ENCODE measurements around the gene ZG16. TPM values are rescaled to one million over a fixed set of nuclear protein-coding genes. Genes with fewer than 3 reads are reported as not detected.
"Not testable (repeated sequence)": the region's sequence is repeated elsewhere in the genome, so short reads cannot be mapped to it uniquely, and the experiment has no call there.

Gene ZG16
- total RNA-seq, 1 donor from 2014 or later = not detected

- H3K9me3 Mint-ChIP-seq = no peaks in the 10 kb centered on the region
- intact Hi-C loops (cut with micrococcal nuclease) = no loop called here
- H3K27ac Mint-ChIP-seq = no peak overlapping the region
- DNase-seq (no peak), ATAC-seq (ENCODE audit: low read depth) (no peak)
- no peak overlapping the region for H3K4me3 Mint-ChIP-seq
- no peak for TF ChIP-seq CTCF (IDR thresholded peaks at IDR 0.05)
- no peaks in the 10 kb centered on the region for H3K4me1 Mint-ChIP-seq
- no peaks in the 10 kb centered on the region for H3K36me3 Mint-ChIP-seq (ENCODE audit: low read depth)
- ChIA-PET CTCF (no interaction called here), POLR2A (no interaction called here)
- H3K27me3 Mint-ChIP-seq = no peaks in the 10 kb centered on the region
Observed at GRCh38 chr16:29769507-29769906, 8.5 kb upstream of the ZG16 start.

- no peaks in the 10 kb centered on the region for H3K9me3 Mint-ChIP-seq
- TF ChIP-seq CTCF (IDR thresholded peaks at IDR 0.05) = no peak
- ATAC-seq (ENCODE audit: low read depth) = no peak
- H3K4me1 Mint-ChIP-seq = no peaks in the 10 kb centered on the region
- intact Hi-C loops (cut with micrococcal nuclease) = no loop called here
- ChIA-PET CTCF (interaction anchor here (1.7 kb wide), 1 partner anchor 15 kb away, joined by 4 read pairs; no protein-coding TSS in a partner anchor), POLR2A (interaction anchor here (0.6 kb wide), 1 partner anchor 822 kb away, joined by 3 read pairs; no protein-coding TSS in a partner anchor)
- H3K27me3 Mint-ChIP-seq = no peaks in the 10 kb centered on the region
- no peak for DNase-seq
- H3K27ac Mint-ChIP-seq = no peak overlapping the region
- H3K36me3 Mint-ChIP-seq (ENCODE audit: low read depth) = no peaks in the 10 kb centered on the region
- no peak overlapping the region for H3K4me3 Mint-ChIP-seq
Observed at GRCh38 chr16:29770250-29770929, 7.7 kb upstream of the ZG16 start.

GRCh38 chr16:29772330-29772729 is 5.7 kb upstream of the ZG16 start:
- intact Hi-C loops (cut with micrococcal nuclease); H3K36me3 Mint-ChIP-seq (ENCODE audit: low read depth); H3K4me1 Mint-ChIP-seq; H3K9me3 Mint-ChIP-seq; H3K27ac Mint-ChIP-seq; ATAC-seq (ENCODE audit: low read depth); POLR2A ChIA-PET; H3K4me3 Mint-ChIP-seq; DNase-seq; H3K27me3 Mint-ChIP-seq: not testable (repeated sequence)
- CTCF ChIA-PET = interaction anchor here (0.7 kb wide), 1 partner anchor 738 kb away, joined by 3 read pairs; no protein-coding TSS in a partner anchor

- ChIA-PET CTCF (interaction anchor here (1.1 kb wide), 1 partner anchor 15 kb away, joined by 3 read pairs; the partner anchor contains the start of gene KIF22), POLR2A (no interaction called here)
- TF ChIP-seq CTCF (IDR thresholded peaks at IDR 0.05) = no peak
- intact Hi-C loops (cut with micrococcal nuclease) = no loop called here
- ATAC-seq (ENCODE audit: low read depth) (no peak), DNase-seq (no peak)
- no peak overlapping the region for H3K4me3 Mint-ChIP-seq
- no peaks in the 10 kb centered on the region for H3K27me3 Mint-ChIP-seq
- H3K9me3 Mint-ChIP-seq = no peaks in the 10 kb centered on the region
- no peaks in the 10 kb centered on the region for H3K36me3 Mint-ChIP-seq (ENCODE audit: low read depth)
- H3K27ac Mint-ChIP-seq = no peak overlapping the region
- H3K4me1 Mint-ChIP-seq = no peaks in the 10 kb centered on the region
Observed at GRCh38 chr16:29774730-29775129, 3.3 kb upstream of the ZG16 start.

- ATAC-seq (ENCODE audit: low read depth) (no peak), DNase-seq (no peak)
- H3K4me3 Mint-ChIP-seq = no peak overlapping the region
- no peaks in the 10 kb centered on the region for H3K9me3 Mint-ChIP-seq
- H3K27ac Mint-ChIP-seq = no peak overlapping the region
- no peaks in the 10 kb centered on the region for H3K4me1 Mint-ChIP-seq
- H3K36me3 Mint-ChIP-seq (ENCODE audit: low read depth) = no peaks in the 10 kb centered on the region
- H3K27me3 Mint-ChIP-seq = no peaks in the 10 kb centered on the region
- no peak for TF ChIP-seq CTCF (IDR thresholded peaks at IDR 0.05)
- POLR2A ChIA-PET = no interaction called here
- CTCF ChIA-PET = no interaction called here
- intact Hi-C loops (cut with micrococcal nuclease) = no loop called here
Observed at GRCh38 chr16:29775742-29776408, 2.2 kb upstream of the ZG16 start.
